HFF-Myc (cell line): ENCODE results near the gene CCL20.
"Not testable (repeated sequence)": the region's sequence is repeated elsewhere in the genome, so short reads cannot be mapped to it uniquely, and the experiment has no call there.

Source experiments
- DNase-seq: peaks from one replicate; pipeline ENCODE4 v3.0.0-alpha.2; 2011; ENCODE audit warnings: low read depth; ENCODE audit errors: extremely low read depth
- H3K4me3 ChIP-seq: replicated peaks from 2 replicates; pipeline ENCODE4 v1.5.1; 2011; ENCODE audit warnings: low read depth, mild to moderate bottlenecking, control low read depth, low read length
- CTCF ChIP-seq: IDR thresholded peaks from 2 replicates; pipeline ENCODE4 v1.5.1; 2012; ENCODE audit warnings: mild to moderate bottlenecking, low read depth, low read length, control low read depth; ENCODE audit errors: missing control alignments

CCL20 gene

GRCh38 chr2:227785293-227785692 lies 28.3 kb upstream of the CCL20 start:
- no peak overlapping the region for H3K4me3 ChIP-seq
- DNase-seq = no peak
- TF ChIP-seq CTCF = no peak

- no peak overlapping the region for H3K4me3 ChIP-seq
- no peak for TF ChIP-seq CTCF
- no peak for DNase-seq
Measured at GRCh38 chr2:227788561-227789018, 25.1 kb upstream of the CCL20 start.

GRCh38 chr2:227789803-227790202 lies 23.8 kb upstream of the CCL20 start:
- H3K4me3 ChIP-seq = no peak overlapping the region
- TF ChIP-seq CTCF = no peak
- no peak for DNase-seq

GRCh38 chr2:227793148-227793712 lies 20.4 kb upstream of the CCL20 start:
- no peak for DNase-seq
- H3K4me3 ChIP-seq = no peak overlapping the region
- TF ChIP-seq CTCF = no peak

- TF ChIP-seq CTCF = no peak
- no peak overlapping the region for H3K4me3 ChIP-seq
- no peak for DNase-seq
Measured at GRCh38 chr2:227796045-227796711, 17.5 kb upstream of the CCL20 start.

- H3K4me3 ChIP-seq, DNase-seq: not testable (repeated sequence)
Measured at GRCh38 chr2:227796768-227797167, 16.9 kb upstream of the CCL20 start.

GRCh38 chr2:227799202-227799601 lies 14.4 kb upstream of the CCL20 start:
- no peak overlapping the region for H3K4me3 ChIP-seq
- no peak for DNase-seq
- no peak for TF ChIP-seq CTCF
